WTC11 (cell line): ENCODE measurements around the gene PDGFRB. TPM values are rescaled to one million over a fixed set of nuclear protein-coding genes. Genes with fewer than 3 reads are reported as not detected.

Experiments
- ATAC-seq: fragments of 200-7000 bp; cut with Tn5 transposase; 2 replicates; pipeline ENCODE4 v1.10.0; 2021; ENCODE audit warnings: mild to moderate bottlenecking, moderate library complexity
- CTCF ChIA-PET: fragments of 300-600 bp; sonication (Branson Sonifier 250); formaldehyde crosslinking; loops from one replicate; lab custom pipeline; 2021; ENCODE audit warnings: antibody characterized with exemption; lab: Charles Lee
- POLR2A ChIA-PET: fragments of 350-600 bp; sonication (Branson Sonifier 250); formaldehyde crosslinking; loops from one replicate; lab custom pipeline; 2021; ENCODE audit warnings: antibody characterized with exemption; lab: Charles Lee
- DNase-seq: peaks from one replicate; pipeline ENCODE4 v3.0.0; 2021; ENCODE audit warnings: low spot score
- H3K27ac Mint-ChIP-seq: 2 replicates; pipeline ENCODE4 v1.8.0; 2021; ENCODE audit warnings: mixed read lengths
- H3K27me3 Mint-ChIP-seq: 2 replicates; pipeline ENCODE4 v1.8.0; 2021; ENCODE audit warnings: low read depth, mild to moderate bottlenecking, moderate library complexity, mixed read lengths
- H3K36me3 Mint-ChIP-seq: 2 replicates; pipeline ENCODE4 v1.8.0; 2021; ENCODE audit warnings: mixed read lengths
- H3K4me1 Mint-ChIP-seq: 2 replicates; pipeline ENCODE4 v1.8.0; 2022; ENCODE audit warnings: mixed read lengths
- H3K4me3 Mint-ChIP-seq: 2 replicates; pipeline ENCODE4 v1.8.0; 2021; ENCODE audit warnings: mild to moderate bottlenecking, moderate library complexity, mixed read lengths
- H3K9me3 Mint-ChIP-seq: 2 replicates; pipeline ENCODE4 v1.8.0; 2021; ENCODE audit warnings: mixed read lengths
- ATF1 ChIP-seq: sonication (generic); formaldehyde crosslinking; IDR thresholded peaks from 2 replicates; pipeline ENCODE4 v1.8.1; 2023; ENCODE audit warnings: mild to moderate bottlenecking, moderate library complexity, missing genetic modification reagents
- EMX1 ChIP-seq: fragments of 250-450 bp; sonication (Bioruptor Pico); IDR thresholded peaks from 2 replicates; pipeline ENCODE4 v1.8.0; 2021; ENCODE audit warnings: mild to moderate bottlenecking
- FOXK1 ChIP-seq: sonication (generic); formaldehyde crosslinking; IDR thresholded peaks from 2 replicates; pipeline ENCODE4 v1.8.0; 2022; ENCODE audit warnings: mild to moderate bottlenecking, moderate library complexity, missing genetic modification reagents
- HMGXB4 ChIP-seq: sonication (generic); formaldehyde crosslinking; IDR thresholded peaks from 2 replicates; pipeline ENCODE4 v1.8.1; 2023; ENCODE audit warnings: mild to moderate bottlenecking, moderate library complexity, missing genetic modification reagents
- PREB ChIP-seq: sonication (generic); formaldehyde crosslinking; IDR thresholded peaks from 2 replicates; pipeline ENCODE4 v1.8.1; 2022; ENCODE audit warnings: mild to moderate bottlenecking, missing genetic modification reagents, moderate library complexity, borderline replicate concordance
- RORB ChIP-seq: fragments of 250-450 bp; sonication (Bioruptor Pico); IDR thresholded peaks from 2 replicates; pipeline ENCODE4 v1.9.0; 2021; ENCODE audit warnings: mild to moderate bottlenecking
- USF2 ChIP-seq: sonication (generic); formaldehyde crosslinking; IDR thresholded peaks from 2 replicates; pipeline ENCODE4 v1.8.1; 2023; ENCODE audit warnings: mild to moderate bottlenecking, missing genetic modification reagents, moderate library complexity
- ZNF232 ChIP-seq: sonication (generic); formaldehyde crosslinking; IDR thresholded peaks from 2 replicates; pipeline ENCODE4 v1.8.0; 2022; ENCODE audit warnings: mild to moderate bottlenecking, missing genetic modification reagents
- ZNF281 ChIP-seq: sonication (generic); formaldehyde crosslinking; IDR thresholded peaks from 2 replicates; pipeline ENCODE4 v1.8.0; 2023; ENCODE audit warnings: mild to moderate bottlenecking, missing genetic modification reagents
- ZNF532 ChIP-seq: fragments of 250-450 bp; sonication (Bioruptor Pico); IDR thresholded peaks from 2 replicates; pipeline ENCODE4 v1.9.0; 2021; ENCODE audit warnings: mild to moderate bottlenecking, borderline replicate concordance
- total RNA-seq: library from RNA; stranded (reverse); gene quantifications from 3 replicates; pipeline ENCODE4 v1.2.3, GENCODE V29; 2021

The PDGFRB gene
- total RNA-seq, 1 experiment from 2014 or later: 5.1 TPM

- TF ChIP-seq PREB (CRISPR knock-in tag): no peak
- TF ChIP-seq FOXK1: no peak
- no peak for TF ChIP-seq ZNF532
- no peak for TF ChIP-seq RORB (CRISPR knock-in tag)
- TF ChIP-seq ATF1 (CRISPR knock-in tag): no peak
- TF ChIP-seq EMX1 (CRISPR knock-in tag): no peak
Observed at GRCh38 chr5:150066901-150067396, 88.7 kb downstream of the PDGFRB start (continued).

- no peaks in the 10 kb centered on the region for H3K4me1 Mint-ChIP-seq
- no peaks in the 10 kb centered on the region for H3K36me3 Mint-ChIP-seq
- no peak for TF ChIP-seq PREB (CRISPR knock-in tag)
- TF ChIP-seq ZNF232 (CRISPR knock-in tag): no peak
- TF ChIP-seq ZNF281: no peak
- no peak for TF ChIP-seq RORB (CRISPR knock-in tag)
- TF ChIP-seq HMGXB4 (CRISPR knock-in tag): no peak
- no peak for TF ChIP-seq USF2 (CRISPR knock-in tag)
- TF ChIP-seq, all 79 proteins: peak for 0
- POLR2A ChIA-PET: no interaction called here
- CTCF ChIA-PET: interaction anchor here (0.6 to 1.5 kb wide), 4 partner anchors 56 to 225 kb away, joined by 3 to 4 read pairs (median 3); no protein-coding TSS in a partner anchor
- Mint-ChIP-seq H3K4me3 (no peak overlapping the region), H3K9me3 (no peaks in the 10 kb centered on the region), H3K27me3 (peaks cover 3% of the 10 kb centered on the region; the same call in 1 of the 2 replicates), H3K27ac (no peak overlapping the region)
- DNase-seq: no peak
- no peak for ATAC-seq
Observed at GRCh38 chr5:150066436-150066835, 89.2 kb downstream of the PDGFRB start.
